GM12878 (cell line): Measurements from ENCODE around the gene MARCHF11. TPM values are rescaled to one million over a fixed set of nuclear protein-coding genes. Genes with fewer than 3 reads are reported as not detected.

Experiments
- BCL11A ChIP-seq: IDR thresholded peaks from 2 replicates; pipeline ENCODE4 v1.6.1; 2011; ENCODE audit warnings: low read depth, low read length
- CREM ChIP-seq: IDR thresholded peaks from 2 replicates; pipeline ENCODE4 v1.6.1; 2014; ENCODE audit warnings: antibody characterized with exemption, low read depth
- ETV6 ChIP-seq, 2 experiments: fragments of 450-650 bp in 1 of 2; IDR thresholded peaks in 1 of 2; conservative IDR thresholded peaks in 1 of 2; 2 replicates each; pipeline ENCODE4 v1.6.1; 2014; ENCODE audit warnings: antibody characterized with exemption in 1 of 2, borderline replicate concordance in 1 of 2, low read depth in 1 of 2, mild to moderate bottlenecking in 1 of 2, moderate library complexity in 1 of 2
- IRF3 ChIP-seq: fragments of 450-650 bp; IDR thresholded peaks from 2 replicates; pipeline ENCODE4 v1.6.1; 2014; ENCODE audit warnings: mild to moderate bottlenecking
- NBN ChIP-seq: fragments of 450-650 bp; IDR thresholded peaks from 2 replicates; pipeline ENCODE4 v1.6.1; 2016
- TCF7 ChIP-seq: IDR thresholded peaks from 2 replicates; pipeline ENCODE4 v1.6.1; 2014; ENCODE audit warnings: antibody characterized with exemption, borderline replicate concordance
- ZBTB40 ChIP-seq: fragments of 450-650 bp; IDR thresholded peaks from 2 replicates; pipeline ENCODE4 v1.6.1; 2016; ENCODE audit warnings: mild to moderate bottlenecking, moderate library complexity, borderline replicate concordance
- polyA plus RNA-seq, 11 experiments: library from polyadenylated mRNA; depleted of rRNA in 4 of 11; unstranded in 6 of 11; stranded (reverse) in 5 of 11; fragments of >200 nt; fragmentation: Nextera tagmentation in 4 of 11; fragmentation: Illumina TruSeq in 1 of 11; extraction: Ambion mirVana in 4 of 11; extraction: Trizol in 1 of 11; gene quantifications; 1 replicate in 1 of 11; 2 replicates in 10 of 11; pipeline versions ENCODE4 v1.2.1 to v1.2.3, GENCODE V29; 2011 to 2016; ENCODE audit warnings: inconsistent platforms in 2 of 11, missing spikeins in 2 of 11, low read depth in 1 of 11
- total RNA-seq, 4 experiments: library from RNA; depleted of rRNA in 3 of 4; stranded (reverse); fragments of >200 nt in 3 of 4; fragmentation: Illumina TruSeq in 1 of 4; extraction: Trizol in 1 of 4; gene quantifications; 2 replicates each; pipeline versions ENCODE4 v1.2.1 to v1.2.3, GENCODE V29; 2013 to 2021

MARCHF11 gene
- total and polyA plus RNA-seq, 10 of the 15 experiments (the other 5 are each of a cell fraction or from before 2014, with no cell fraction given): 0.26 TPM; not detected in 9

- no peak for TF ChIP-seq BCL11A
- no peak for TF ChIP-seq TCF7
- no peak for TF ChIP-seq IRF3
- TF ChIP-seq ETV6 (conservative IDR thresholded peaks at IDR 0.05 in 1 of 2, IDR thresholded peaks at IDR 0.05 in 1 of 2; ENCODE audit: borderline replicate concordance in 1 of 2, low read depth in 1 of 2): no peak
- no peak for TF ChIP-seq ZBTB40
- TF ChIP-seq NBN: no peak
- TF ChIP-seq CREM: no peak
These were observed 136.1 kb downstream of the MARCHF11 start (continued) for GRCh38 chr5:16043349-16043965.
